HepG2 (cell line): Measurements from ENCODE around the gene CCDC57. TPM values are rescaled to one million over a fixed set of nuclear protein-coding genes. Genes with fewer than 3 reads are reported as not detected.

Experiments used
- AKAP8 ChIP-seq: sonication (generic); formaldehyde crosslinking; IDR thresholded peaks from 2 replicates; pipeline ENCODE4 v1.5.1; 2020; ENCODE audit warnings: mild to moderate bottlenecking, missing genetic modification reagents
- DNMT1 ChIP-seq: sonication (generic); formaldehyde crosslinking; IDR thresholded peaks from 2 replicates; pipeline ENCODE4 v1.5.1; 2020; ENCODE audit warnings: mild to moderate bottlenecking, missing genetic modification reagents
- FOXP1 ChIP-seq, 2 experiments: fragments of 450-650 bp in 1 of 2; IDR thresholded peaks; 2 replicates each; pipeline ENCODE4 v1.6.1; 2017 to 2018; ENCODE audit warnings: antibody characterized with exemption in 1 of 2
- HDAC6 ChIP-seq: fragments of 200-600 bp; sonication (generic); IDR thresholded peaks from 2 replicates; pipeline ENCODE4 v1.7.0; 2017; ENCODE audit warnings: mild to moderate bottlenecking, antibody characterized with exemption, low read length, low read depth
- MBNL3 ChIP-seq: fragments of 250-450 bp; sonication (Bioruptor Pico); conservative IDR thresholded peaks from 2 replicates; pipeline ENCODE4 v1.8.0; 2022; ENCODE audit warnings: mild to moderate bottlenecking, inconsistent platforms
- MLLT10 ChIP-seq: sonication (generic); formaldehyde crosslinking; IDR thresholded peaks from 2 replicates; pipeline ENCODE4 v1.4.0; 2020; ENCODE audit warnings: missing genetic modification reagents
- NR1H2 ChIP-seq: sonication (generic); formaldehyde crosslinking; IDR thresholded peaks from 2 replicates; pipeline ENCODE4 v1.8.1; 2022; ENCODE audit warnings: low read depth, missing genetic modification reagents, borderline replicate concordance
- NR2C2 ChIP-seq: sonication (generic); formaldehyde crosslinking; IDR thresholded peaks from 2 replicates; pipeline ENCODE4 v1.4.0; 2020; ENCODE audit warnings: missing genetic modification reagents, mild to moderate bottlenecking, moderate library complexity, borderline replicate concordance
- SMYD3 ChIP-seq: sonication (generic); formaldehyde crosslinking; IDR thresholded peaks from 2 replicates; pipeline ENCODE4 v1.8.1; 2023; ENCODE audit warnings: mild to moderate bottlenecking, missing genetic modification reagents
- TBX2 ChIP-seq: sonication (generic); formaldehyde crosslinking; IDR thresholded peaks from 2 replicates; pipeline ENCODE4 v1.5.0; 2020; ENCODE audit warnings: missing genetic modification reagents, mild to moderate bottlenecking, borderline replicate concordance
- ZNF329 ChIP-seq: sonication (generic); formaldehyde crosslinking; IDR thresholded peaks from 2 replicates; pipeline ENCODE4 v1.9.0; 2021; ENCODE audit warnings: low read depth, mild to moderate bottlenecking, missing genetic modification reagents
- ZNF598 ChIP-seq: sonication (generic); formaldehyde crosslinking; IDR thresholded peaks from 2 replicates; pipeline ENCODE4 v1.5.1; 2020; ENCODE audit warnings: mild to moderate bottlenecking, missing genetic modification reagents, borderline replicate concordance
- ZNF713 ChIP-seq: sonication (generic); formaldehyde crosslinking; IDR thresholded peaks from 2 replicates; pipeline ENCODE4 v1.4.0; 2020; ENCODE audit warnings: mild to moderate bottlenecking, missing genetic modification reagents
- ZNF75D ChIP-seq: sonication (generic); formaldehyde crosslinking; IDR thresholded peaks from 2 replicates; pipeline ENCODE4 v1.8.1; 2023; ENCODE audit warnings: missing genetic modification reagents, mild to moderate bottlenecking, borderline replicate concordance
- polyA plus RNA-seq, 8 experiments: library from polyadenylated mRNA; depleted of rRNA in 3 of 8; stranded (reverse) in 7 of 8; unstranded in 1 of 8; fragments of >200 nt; fragmentation: Illumina TruSeq in 4 of 8; extraction: Trizol in 4 of 8; gene quantifications; 2 replicates each; pipeline versions ENCODE4 v1.2.1 to v1.2.3, GENCODE V29; 2011 to 2016; ENCODE audit warnings: low read depth in 4 of 8, missing spikeins in 1 of 8, mixed read lengths in 1 of 8; ENCODE audit not compliant: insufficient read depth in 1 of 8
- total RNA-seq, 5 experiments: library from RNA; depleted of rRNA; stranded (reverse); fragments of >200 nt; fragmentation: Illumina TruSeq; extraction: Trizol; gene quantifications; 2 replicates each; pipeline ENCODE4 v1.2.3, GENCODE V29; 2016; ENCODE audit warnings: low read depth in 1 of 5
- TF ChIP-seq, protein P1 (sequence below): sonication (generic); formaldehyde crosslinking; IDR thresholded peaks from 2 replicates; pipeline ENCODE4 v1.4.0; 2020; ENCODE audit warnings: missing genetic modification reagents, borderline replicate concordance
- TF ChIP-seq, protein P2 (sequence below): sonication (generic); formaldehyde crosslinking; IDR thresholded peaks from 2 replicates; pipeline ENCODE4 v1.5.0; 2020; ENCODE audit warnings: mild to moderate bottlenecking, missing genetic modification reagents
- TF ChIP-seq, protein P3 (sequence below): sonication (generic); formaldehyde crosslinking; IDR thresholded peaks from 2 replicates; pipeline ENCODE4 v1.8.0; 2022; ENCODE audit warnings: low read depth, missing genetic modification reagents
- TF ChIP-seq, protein P4 (sequence below), 2 experiments: sonication (generic) in 1 of 2; formaldehyde crosslinking in 1 of 2; IDR thresholded peaks; 2 replicates each; pipeline versions ENCODE4 v1.4.0 to v1.6.1; 2016 to 2020; ENCODE audit warnings: borderline replicate concordance in 1 of 2, low read depth in 1 of 2, mild to moderate bottlenecking in 1 of 2, missing genetic modification reagents in 1 of 2

The CCDC57 gene
- total and polyA plus RNA-seq, 2 of the 13 experiments (the other 11 are each of a cell fraction or from before 2014, with no cell fraction given) = 59.3 to 59.9 TPM

DNA sequence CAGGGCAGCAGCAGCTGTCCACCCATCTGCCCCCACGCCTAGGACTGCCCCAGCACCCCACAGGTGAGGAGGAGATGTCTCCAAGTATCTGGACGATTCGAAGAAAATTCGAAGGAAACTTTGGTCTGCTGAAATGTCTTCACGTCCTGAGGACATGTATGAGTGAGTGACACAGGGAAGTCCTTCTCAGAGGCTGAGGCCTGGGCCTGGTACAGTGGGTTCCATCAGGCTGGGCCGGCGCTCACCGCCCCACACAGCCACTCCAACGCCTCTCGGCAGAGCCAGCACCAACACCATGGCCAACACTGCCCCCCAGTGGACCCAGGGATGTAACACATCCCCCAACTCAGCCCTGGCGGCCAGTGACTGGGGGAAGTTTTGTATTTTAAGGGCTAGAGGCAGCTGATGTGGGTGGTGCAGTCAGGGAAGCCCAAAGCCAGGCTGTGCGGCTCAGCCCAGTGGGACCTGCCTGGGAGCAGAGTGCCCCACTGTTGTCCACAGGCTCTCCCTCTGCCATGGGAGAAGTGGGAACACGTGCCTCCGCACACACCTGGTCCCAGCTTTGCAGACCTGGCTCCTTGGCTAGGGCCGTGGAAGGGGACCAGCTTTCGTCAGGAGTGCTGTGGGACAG lies 58.8 kb downstream of the CCDC57 start (continued):
- TF ChIP-seq, protein P1, sequence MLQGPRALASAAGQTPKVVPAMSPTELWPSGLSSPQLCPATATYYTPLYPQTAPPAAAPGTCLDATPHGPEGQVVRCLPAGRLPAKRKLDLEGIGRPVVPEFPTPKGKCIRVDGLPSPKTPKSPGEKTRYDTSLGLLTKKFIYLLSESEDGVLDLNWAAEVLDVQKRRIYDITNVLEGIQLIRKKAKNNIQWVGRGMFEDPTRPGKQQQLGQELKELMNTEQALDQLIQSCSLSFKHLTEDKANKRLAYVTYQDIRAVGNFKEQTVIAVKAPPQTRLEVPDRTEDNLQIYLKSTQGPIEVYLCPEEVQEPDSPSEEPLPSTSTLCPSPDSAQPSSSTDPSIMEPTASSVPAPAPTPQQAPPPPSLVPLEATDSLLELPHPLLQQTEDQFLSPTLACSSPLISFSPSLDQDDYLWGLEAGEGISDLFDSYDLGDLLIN (CRISPR knock-in tag) = no peak
- TF ChIP-seq FOXP1 (IDR thresholded peaks at IDR 0.05) (no peak), FOXP1 (CRISPR knock-in tag; IDR thresholded peaks at IDR 0.05) (no peak), TBX2 (CRISPR knock-in tag) (peak; percentile 46; the same call in 1 of the 2 replicates), MLLT10 (CRISPR knock-in tag) (no peak), HDAC6 (no peak), ZNF329 (CRISPR knock-in tag) (0 out of 2 replicates have a peak, but pooled peaks have one; percentile 19), DNMT1 (CRISPR knock-in tag) (no peak; the same call in 1 of the 2 replicates), ZNF713 (CRISPR knock-in tag) (no peak), NR2C2 (CRISPR knock-in tag) (peak; percentile 54; the same call in 1 of the 2 replicates), AKAP8 (CRISPR knock-in tag) (0 out of 2 replicates have a peak, but pooled peaks have one; percentile 9), MBNL3 (CRISPR knock-in tag) (no peak), ZNF598 (no peak), SMYD3 (CRISPR knock-in tag) (no peak), ZNF75D (no peak), NR1H2 (CRISPR knock-in tag) (no peak)
- TF ChIP-seq, protein P2, sequence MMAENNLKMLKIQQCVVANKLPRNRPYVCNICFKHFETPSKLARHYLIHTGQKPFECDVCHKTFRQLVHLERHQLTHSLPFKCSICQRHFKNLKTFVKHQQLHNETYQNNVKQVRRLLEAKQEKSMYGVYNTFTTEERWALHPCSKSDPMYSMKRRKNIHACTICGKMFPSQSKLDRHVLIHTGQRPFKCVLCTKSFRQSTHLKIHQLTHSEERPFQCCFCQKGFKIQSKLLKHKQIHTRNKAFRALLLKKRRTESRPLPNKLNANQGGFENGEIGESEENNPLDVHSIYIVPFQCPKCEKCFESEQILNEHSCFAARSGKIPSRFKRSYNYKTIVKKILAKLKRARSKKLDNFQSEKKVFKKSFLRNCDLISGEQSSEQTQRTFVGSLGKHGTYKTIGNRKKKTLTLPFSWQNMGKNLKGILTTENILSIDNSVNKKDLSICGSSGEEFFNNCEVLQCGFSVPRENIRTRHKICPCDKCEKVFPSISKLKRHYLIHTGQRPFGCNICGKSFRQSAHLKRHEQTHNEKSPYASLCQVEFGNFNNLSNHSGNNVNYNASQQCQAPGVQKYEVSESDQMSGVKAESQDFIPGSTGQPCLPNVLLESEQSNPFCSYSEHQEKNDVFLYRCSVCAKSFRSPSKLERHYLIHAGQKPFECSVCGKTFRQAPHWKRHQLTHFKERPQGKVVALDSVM (CRISPR knock-in tag) = no peak
- TF ChIP-seq, protein P3, sequence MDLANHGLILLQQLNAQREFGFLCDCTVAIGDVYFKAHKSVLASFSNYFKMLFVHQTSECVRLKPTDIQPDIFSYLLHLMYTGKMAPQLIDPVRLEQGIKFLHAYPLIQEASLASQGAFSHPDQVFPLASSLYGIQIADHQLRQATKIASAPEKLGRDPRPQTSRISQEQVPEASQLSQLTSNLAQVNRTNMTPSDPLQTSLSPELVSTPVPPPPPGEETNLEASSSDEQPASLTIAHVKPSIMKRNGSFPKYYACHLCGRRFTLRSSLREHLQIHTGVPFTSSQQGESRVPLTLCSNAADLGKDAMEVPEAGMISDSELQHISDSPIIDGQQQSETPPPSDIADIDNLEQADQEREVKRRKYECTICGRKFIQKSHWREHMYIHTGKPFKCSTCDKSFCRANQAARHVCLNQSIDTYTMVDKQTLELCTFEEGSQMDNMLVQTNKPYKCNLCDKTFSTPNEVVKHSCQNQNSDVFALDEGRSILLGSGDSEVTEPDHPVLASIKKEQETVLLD (CRISPR knock-in tag) = no peak
- TF ChIP-seq, protein P4, sequence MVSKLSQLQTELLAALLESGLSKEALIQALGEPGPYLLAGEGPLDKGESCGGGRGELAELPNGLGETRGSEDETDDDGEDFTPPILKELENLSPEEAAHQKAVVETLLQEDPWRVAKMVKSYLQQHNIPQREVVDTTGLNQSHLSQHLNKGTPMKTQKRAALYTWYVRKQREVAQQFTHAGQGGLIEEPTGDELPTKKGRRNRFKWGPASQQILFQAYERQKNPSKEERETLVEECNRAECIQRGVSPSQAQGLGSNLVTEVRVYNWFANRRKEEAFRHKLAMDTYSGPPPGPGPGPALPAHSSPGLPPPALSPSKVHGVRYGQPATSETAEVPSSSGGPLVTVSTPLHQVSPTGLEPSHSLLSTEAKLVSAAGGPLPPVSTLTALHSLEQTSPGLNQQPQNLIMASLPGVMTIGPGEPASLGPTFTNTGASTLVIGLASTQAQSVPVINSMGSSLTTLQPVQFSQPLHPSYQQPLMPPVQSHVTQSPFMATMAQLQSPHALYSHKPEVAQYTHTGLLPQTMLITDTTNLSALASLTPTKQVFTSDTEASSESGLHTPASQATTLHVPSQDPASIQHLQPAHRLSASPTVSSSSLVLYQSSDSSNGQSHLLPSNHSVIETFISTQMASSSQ (IDR thresholded peaks at IDR 0.05; ENCODE audit: low read depth) = no peak
- TF ChIP-seq, protein P4 (CRISPR knock-in tag; IDR thresholded peaks at IDR 0.05; ENCODE audit: borderline replicate concordance) = 0 out of 2 replicates have a peak, but pooled peaks have one; percentile 39
